Neural progenitor cell (in vitro differentiated cells): ENCODE measurements around the gene PGBD5. TPM values are rescaled to one million over a fixed set of nuclear protein-coding genes. Genes with fewer than 3 reads are reported as not detected.

Experiments
- DNase-seq: peaks from one replicate; pipeline ENCODE4 v3.0.0-alpha.2; 2016; ENCODE audit warnings: low spot score
- H2AFZ ChIP-seq: fragments of 200-600 bp; sonication (generic); replicated peaks from 2 replicates; pipeline ENCODE4 v1.6.1; 2016; ENCODE audit warnings: antibody characterized with exemption
- H3F3A ChIP-seq: fragments of 200-600 bp; sonication (generic); 2 replicates; pipeline ENCODE4 v1.6.1; 2016; ENCODE audit warnings: antibody characterized with exemption, low read depth
- H3K27ac ChIP-seq: fragments of 200-600 bp; sonication (generic); 2 replicates; pipeline ENCODE4 v1.5.1; 2016; ENCODE audit warnings: mild to moderate bottlenecking
- H3K27me3 ChIP-seq: fragments of 200-600 bp; sonication (generic); 2 replicates; pipeline ENCODE4 v1.6.1; 2016; ENCODE audit warnings: mild to moderate bottlenecking, moderate library complexity
- H3K36me3 ChIP-seq: fragments of 200-600 bp; sonication (generic); 2 replicates; pipeline ENCODE4 v1.5.1; 2016
- H3K4me1 ChIP-seq: fragments of 200-600 bp; sonication (generic); 2 replicates; pipeline ENCODE4 v1.6.1; 2016; ENCODE audit warnings: mixed run types
- H3K4me2 ChIP-seq: fragments of 200-600 bp; sonication (generic); 2 replicates; pipeline ENCODE4 v1.6.1; 2016
- H3K4me3 ChIP-seq: fragments of 200-600 bp; sonication (generic); 2 replicates; pipeline ENCODE4 v1.5.1; 2016
- H3K79me2 ChIP-seq: fragments of 200-600 bp; sonication (generic); 2 replicates; pipeline ENCODE4 v1.6.1; 2016; ENCODE audit warnings: low read depth
- H3K9ac ChIP-seq: fragments of 200-600 bp; sonication (generic); 2 replicates; pipeline ENCODE4 v1.6.1; 2016
- H3K9me3 ChIP-seq: fragments of 200-600 bp; sonication (generic); 2 replicates; pipeline ENCODE4 v1.5.1; 2016; ENCODE audit warnings: low read depth
- H4K20me1 ChIP-seq: fragments of 200-600 bp; sonication (generic); 2 replicates; pipeline ENCODE4 v1.6.1; 2016; ENCODE audit warnings: low read depth
- H3K27ac Mint-ChIP-seq: 3 replicates; pipeline ENCODE4 v1.8.0; 2021; ENCODE audit warnings: mixed read lengths
- H3K27me3 Mint-ChIP-seq: 2 replicates; pipeline ENCODE4 v1.8.0; 2022; ENCODE audit warnings: low read depth, mild to moderate bottlenecking, inconsistent platforms, moderate library complexity, mixed read lengths; ENCODE audit not compliant: insufficient read depth
- H3K36me3 Mint-ChIP-seq: 3 replicates; pipeline ENCODE4 v1.8.0; 2021; ENCODE audit warnings: mixed read lengths
- H3K4me1 Mint-ChIP-seq: 3 replicates; pipeline ENCODE4 v1.8.0; 2021; ENCODE audit warnings: mixed read lengths
- H3K4me3 Mint-ChIP-seq: 3 replicates; pipeline ENCODE4 v1.8.0; 2021; ENCODE audit warnings: mild to moderate bottlenecking, moderate library complexity, mixed read lengths
- H3K9me3 Mint-ChIP-seq: 3 replicates; pipeline ENCODE4 v1.8.0; 2020; ENCODE audit warnings: mixed read lengths
- CTCF ChIP-seq: fragments of 200-600 bp; sonication (generic); IDR thresholded peaks from 2 replicates; pipeline ENCODE4 v1.5.1; 2017; ENCODE audit warnings: antibody characterized with exemption, mild to moderate bottlenecking
- EZH2 ChIP-seq: fragments of 200-600 bp; sonication (generic); IDR thresholded peaks from 2 replicates; pipeline ENCODE4 v1.6.1; 2017; ENCODE audit warnings: antibody characterized with exemption, mild to moderate bottlenecking, moderate library complexity
- EZH2phosphoT487 ChIP-seq: fragments of 200-600 bp; sonication (generic); IDR thresholded peaks from 2 replicates; pipeline ENCODE4 v1.6.1; 2017; ENCODE audit warnings: antibody characterized with exemption
- total RNA-seq: library from RNA; depleted of rRNA; stranded (reverse); fragments of >200 nt; gene quantifications from 2 replicates; pipeline ENCODE4 v1.2.3, GENCODE V29; 2015; ENCODE audit warnings: low replicate concordance

PGBD5 gene
- total RNA-seq, 1 donor from 2014 or later, result 1.2 TPM

- Mint-ChIP-seq H3K27me3 (peaks cover 16% of the 10 kb centered on the region), H3K9me3 (peaks cover 6% of the 10 kb centered on the region), H3K27ac (no peak overlapping the region), H3K4me3 (peak overlapping the region; percentile 90), H3K36me3 (peaks cover 12% of the 10 kb centered on the region), H3K4me1 (peaks cover 68% of the 10 kb centered on the region)
- Histone ChIP-seq H3K9me3 (no peaks in the 10 kb centered on the region), H3K36me3 (no peaks in the 10 kb centered on the region), H3K4me3 (peak overlapping the region; percentile 64), H3K27ac (no peak overlapping the region), H3K4me2 (peak overlapping the region; percentile 97), H4K20me1 (peaks cover 36% of the 10 kb centered on the region), H2AFZ (no peak overlapping the region), H3K4me1 (peaks cover 54% of the 10 kb centered on the region), H3F3A (peaks cover 36% of the 10 kb centered on the region), H3K79me2 (peaks cover 7% of the 10 kb centered on the region), H3K9ac (no peak overlapping the region), H3K27me3 (peaks cover 50% of the 10 kb centered on the region)
- DNase-seq, result peak; percentile 64
- TF ChIP-seq EZH2 (no peak), CTCF (no peak), EZH2phosphoT487 (no peak)
Measured at GRCh38 chr1:230424391-230425251, 1.5 kb downstream of the PGBD5 start.

GRCh38 chr1:230423951-230424350 lies 2.2 kb downstream of the PGBD5 start:
- Histone ChIP-seq H3K4me3 (no peak overlapping the region), H4K20me1 (peaks cover 36% of the 10 kb centered on the region), H3K9ac (no peak overlapping the region), H3F3A (peaks cover 36% of the 10 kb centered on the region), H2AFZ (no peak overlapping the region), H3K27me3 (peaks cover 50% of the 10 kb centered on the region), H3K27ac (no peak overlapping the region), H3K4me2 (peak overlapping the region; percentile 97), H3K79me2 (peaks cover 7% of the 10 kb centered on the region), H3K36me3 (no peaks in the 10 kb centered on the region), H3K4me1 (peaks cover 48% of the 10 kb centered on the region), H3K9me3 (no peaks in the 10 kb centered on the region)
- Mint-ChIP-seq H3K27me3 (peaks cover 16% of the 10 kb centered on the region), H3K4me3 (peak overlapping the region; percentile 90), H3K9me3 (peaks cover 9% of the 10 kb centered on the region), H3K36me3 (peaks cover 15% of the 10 kb centered on the region), H3K27ac (no peak overlapping the region), H3K4me1 (peaks cover 62% of the 10 kb centered on the region)
- DNase-seq, result no peak
- no peak for TF ChIP-seq EZH2
- TF ChIP-seq EZH2phosphoT487, result no peak
- no peak for TF ChIP-seq CTCF

GRCh38 chr1:230423261-230423660 lies 2.9 kb downstream of the PGBD5 start:
- no peaks in the 10 kb centered on the region for H3K36me3 ChIP-seq
- Mint-ChIP-seq H3K36me3 (peaks cover 16% of the 10 kb centered on the region), H3K4me3 (peak overlapping the region; percentile 22), H3K9me3 (peaks cover 9% of the 10 kb centered on the region), H3K27ac (no peak overlapping the region), H3K27me3 (peaks cover 16% of the 10 kb centered on the region), H3K4me1 (peaks cover 59% of the 10 kb centered on the region)
- H3K9ac ChIP-seq, result no peak overlapping the region
- peaks cover 36% of the 10 kb centered on the region for H4K20me1 ChIP-seq
- H3K27ac ChIP-seq, result no peak overlapping the region
- no peak for TF ChIP-seq EZH2phosphoT487
- TF ChIP-seq CTCF, result no peak
- no peak for TF ChIP-seq EZH2
- H3K9me3 ChIP-seq, result no peaks in the 10 kb centered on the region
- H3K27me3 ChIP-seq, result peaks cover 50% of the 10 kb centered on the region
- H3K79me2 ChIP-seq, result peaks cover 7% of the 10 kb centered on the region
- peaks cover 41% of the 10 kb centered on the region for H3K4me1 ChIP-seq
- H3K4me3 ChIP-seq, result no peak overlapping the region
- no peak for DNase-seq
- no peak overlapping the region for H3K4me2 ChIP-seq
- H2AFZ ChIP-seq, result no peak overlapping the region
- peaks cover 30% of the 10 kb centered on the region for H3F3A ChIP-seq
